HepG2 (cell line): ENCODE data around the gene INPP5K.

ENCODE experiments used
- BRCA1 ChIP-seq: sonication (generic); formaldehyde crosslinking; IDR thresholded peaks from 2 replicates; pipeline ENCODE4 v1.4.0; 2020; ENCODE audit warnings: missing genetic modification reagents
- FOXM1 ChIP-seq: sonication (generic); formaldehyde crosslinking; IDR thresholded peaks from 2 replicates; pipeline ENCODE4 v1.5.0; 2020; ENCODE audit warnings: missing genetic modification reagents
- KIAA2018 ChIP-seq: sonication (generic); formaldehyde crosslinking; IDR thresholded peaks from 2 replicates; pipeline ENCODE4 v1.5.0; 2020; ENCODE audit warnings: mild to moderate bottlenecking, missing genetic modification reagents, borderline replicate concordance
- MAFK ChIP-seq, 2 experiments: IDR thresholded peaks in 1 of 2; conservative IDR thresholded peaks in 1 of 2; 2 replicates each; pipeline ENCODE4 v1.6.1; 2011; ENCODE audit warnings: improper control_type of control experiment in 2 of 2, low read length in 2 of 2
- MLX ChIP-seq: IDR thresholded peaks from 2 replicates; pipeline ENCODE4 v1.6.1; 2016
- RFX5 ChIP-seq: IDR thresholded peaks from 2 replicates; pipeline ENCODE4 v1.6.1; 2011; ENCODE audit warnings: low read depth, low read length, improper control_type of control experiment
- SALL1 ChIP-seq: sonication (generic); formaldehyde crosslinking; IDR thresholded peaks from 2 replicates; pipeline ENCODE4 v1.8.0; 2022; ENCODE audit warnings: mild to moderate bottlenecking, missing genetic modification reagents
- SP2 ChIP-seq: sonication (generic); formaldehyde crosslinking; IDR thresholded peaks from 2 replicates; pipeline ENCODE4 v1.5.1; 2020; ENCODE audit warnings: mild to moderate bottlenecking, missing genetic modification reagents
- ZZZ3 ChIP-seq: sonication (generic); formaldehyde crosslinking; IDR thresholded peaks from 2 replicates; pipeline ENCODE4 v1.4.0; 2020; ENCODE audit warnings: missing genetic modification reagents, mild to moderate bottlenecking, borderline replicate concordance
- TF ChIP-seq, protein P1 (sequence below): sonication (generic); formaldehyde crosslinking; IDR thresholded peaks from 2 replicates; pipeline ENCODE4 v1.8.1; 2023; ENCODE audit warnings: mild to moderate bottlenecking, missing genetic modification reagents

GRCh38 chr17:1551741-1552140 is 35.3 kb upstream of the INPP5K start:
- TF ChIP-seq RFX5 = no peak
- no peak for TF ChIP-seq KIAA2018 (CRISPR knock-in tag)
- TF ChIP-seq SALL1 (CRISPR knock-in tag) = no peak
- no peak for TF ChIP-seq FOXM1 (CRISPR knock-in tag)
- no peak for TF ChIP-seq MAFK (conservative IDR thresholded peaks at IDR 0.05 in 1 of 2, IDR thresholded peaks at IDR 0.05 in 1 of 2; ENCODE audit: low read length in 2 of 2)
- TF ChIP-seq BRCA1 (CRISPR knock-in tag) = no peak
- no peak for TF ChIP-seq ZZZ3 (CRISPR knock-in tag)
- no peak for TF ChIP-seq SP2 (CRISPR knock-in tag)
- no peak for TF ChIP-seq MLX
- TF ChIP-seq, protein P1, sequence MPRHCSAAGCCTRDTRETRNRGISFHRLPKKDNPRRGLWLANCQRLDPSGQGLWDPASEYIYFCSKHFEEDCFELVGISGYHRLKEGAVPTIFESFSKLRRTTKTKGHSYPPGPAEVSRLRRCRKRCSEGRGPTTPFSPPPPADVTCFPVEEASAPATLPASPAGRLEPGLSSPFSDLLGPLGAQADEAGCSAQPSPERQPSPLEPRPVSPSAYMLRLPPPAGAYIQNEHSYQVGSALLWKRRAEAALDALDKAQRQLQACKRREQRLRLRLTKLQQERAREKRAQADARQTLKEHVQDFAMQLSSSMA (CRISPR knock-in tag) = no peak
